Erythroblast (primary cell): ENCODE data around the gene KRT25.
A peak's percentile ranks its signal among the peaks of the same experiment; 100 is the strongest.

Source experiments
- DNase-seq, 2 experiments: peaks; one replicate each; lab custom pipeline; 2025; lab: John Stamatoyannopoulos, UW
- GATA1 ChIP-seq: IDR thresholded peaks from 2 replicates; pipeline ENCODE4 v1.6.1; 2011; ENCODE audit warnings: low read depth, mild to moderate bottlenecking, control low read depth, low read length, moderate library complexity
- POLR2A ChIP-seq: IDR thresholded peaks from 2 replicates; pipeline ENCODE4 v1.6.1; 2011; ENCODE audit warnings: mild to moderate bottlenecking, low read length

The KRT25 gene, protein sequence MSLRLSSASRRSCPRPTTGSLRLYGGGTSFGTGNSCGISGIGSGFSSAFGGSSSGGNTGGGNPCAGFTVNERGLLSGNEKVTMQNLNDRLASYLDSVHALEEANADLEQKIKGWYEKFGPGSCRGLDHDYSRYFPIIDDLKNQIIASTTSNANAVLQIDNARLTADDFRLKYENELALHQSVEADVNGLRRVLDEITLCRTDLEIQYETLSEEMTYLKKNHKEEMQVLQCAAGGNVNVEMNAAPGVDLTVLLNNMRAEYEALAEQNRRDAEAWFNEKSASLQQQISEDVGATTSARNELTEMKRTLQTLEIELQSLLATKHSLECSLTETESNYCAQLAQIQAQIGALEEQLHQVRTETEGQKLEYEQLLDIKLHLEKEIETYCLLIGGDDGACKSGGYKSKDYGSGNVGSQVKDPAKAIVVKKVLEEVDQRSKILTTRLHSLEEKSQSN

DNA sequence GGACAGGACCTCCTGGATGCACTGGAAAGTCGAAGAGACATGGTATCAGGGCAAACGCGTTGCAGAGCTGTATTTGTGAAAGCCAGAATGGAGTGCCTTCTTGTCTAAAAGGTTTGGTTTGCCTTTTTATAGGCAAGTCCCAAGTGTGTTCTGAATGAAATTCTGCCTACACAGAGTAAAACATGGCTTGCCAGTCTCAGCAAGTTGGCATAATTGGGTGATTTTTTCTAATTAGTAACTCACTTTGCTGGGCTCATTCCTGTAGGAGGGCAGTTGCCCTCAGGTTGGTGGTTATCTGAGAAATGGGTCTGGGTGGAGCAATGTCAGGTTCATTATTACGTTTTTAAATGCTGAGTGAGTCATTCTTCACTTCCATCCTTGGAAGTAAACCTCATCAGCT lies at the start of gene KRT25:
Gene KRT25, minus strand, starts transcription at position 101 of the 400 bp plus-strand sequence. Its CDS starts 60 bp downstream, at position 41.
- DNase-seq = no peak
- no peak for TF ChIP-seq POLR2A
- no peak for TF ChIP-seq GATA1

DNA sequence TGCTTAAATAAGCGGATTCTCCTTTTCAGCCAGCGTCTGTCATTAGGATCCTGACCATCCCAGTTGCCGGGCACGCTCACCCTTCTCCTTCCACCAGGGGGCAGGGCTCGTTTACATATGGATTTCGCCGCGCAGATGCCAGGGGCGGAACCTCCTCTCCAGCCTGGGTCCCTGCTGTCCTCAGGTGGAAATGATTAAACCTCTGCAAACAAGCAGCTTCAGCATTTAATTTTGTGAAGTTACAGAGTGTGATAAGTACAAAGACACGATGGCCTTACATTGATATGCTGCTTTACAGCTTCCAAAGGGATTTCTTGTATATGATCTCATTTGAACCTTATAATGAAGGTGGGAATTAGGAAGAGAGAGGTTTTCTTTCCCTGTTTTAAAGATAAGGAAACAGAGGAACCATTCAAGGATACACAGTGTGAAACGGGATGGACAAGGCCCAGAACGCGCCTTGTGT lies 48.5 kb upstream of the KRT25 start:
- TF ChIP-seq GATA1 (no peak), POLR2A (no peak)

DNA sequence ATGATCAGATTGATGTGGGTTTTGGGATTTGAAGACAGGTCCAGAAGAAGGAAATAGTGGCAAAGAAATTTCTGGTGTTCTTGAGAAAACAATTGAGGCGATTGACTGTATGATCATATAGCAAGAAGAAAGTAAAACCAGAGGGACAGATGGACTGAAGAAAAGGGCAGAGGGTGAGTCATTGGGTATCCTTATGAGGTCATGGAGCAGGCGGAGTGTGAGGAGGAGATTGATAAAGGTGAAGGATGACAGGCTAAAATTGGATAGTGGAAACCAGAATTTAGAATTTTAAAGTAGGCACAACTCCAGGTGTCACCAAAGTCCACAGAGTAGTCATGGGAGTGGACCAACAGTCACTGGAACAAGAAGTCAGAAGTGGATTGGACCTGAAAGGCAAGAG lies 46.0 kb upstream of the KRT25 start:
- no peak for TF ChIP-seq GATA1
- TF ChIP-seq POLR2A = no peak
- no peak for DNase-seq

More for the DNA sequence above, 48.5 kb upstream of the KRT25 start:
- DNase-seq = peak; percentile 70 to 84

DNA sequence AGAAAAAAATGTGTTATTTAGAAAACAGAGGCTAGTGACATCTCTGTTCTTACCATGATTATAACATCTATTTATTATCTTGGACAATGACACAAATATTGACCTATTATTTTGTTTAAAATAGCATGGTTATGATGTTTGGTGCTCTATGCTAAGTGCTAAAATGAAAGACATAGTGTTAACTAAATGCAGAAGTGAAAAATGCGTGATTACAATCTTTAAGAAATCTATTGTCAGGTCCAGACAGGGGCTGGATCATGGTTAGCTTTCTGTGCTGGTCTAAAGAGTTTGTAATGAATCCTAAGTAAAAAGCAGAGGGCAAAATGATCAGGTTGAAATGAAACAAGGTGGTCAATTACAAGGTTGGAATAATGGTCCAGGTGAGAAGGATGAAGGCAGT lies 45.2 kb upstream of the KRT25 start:
- TF ChIP-seq POLR2A = no peak
- TF ChIP-seq GATA1 = no peak
- no peak for DNase-seq

DNA sequence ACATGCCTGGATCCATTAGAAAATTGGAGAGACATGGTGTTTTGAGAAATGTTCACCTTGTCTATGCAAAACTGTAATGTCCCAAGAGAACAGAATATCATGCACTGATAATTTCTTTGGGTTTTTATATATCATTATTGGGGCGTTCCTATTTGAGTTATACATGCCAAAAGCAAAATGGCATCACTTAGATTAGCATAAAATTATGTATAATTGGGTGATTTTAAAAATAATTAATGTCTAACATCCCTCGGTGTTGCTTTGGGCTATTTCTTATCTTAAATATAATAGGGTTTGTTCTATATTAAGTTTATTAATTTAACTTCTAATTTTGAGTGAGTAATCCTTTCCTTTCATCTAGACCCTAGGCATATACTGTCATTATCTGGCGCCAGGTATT lies 44.7 kb upstream of the KRT25 start, which contains the start of gene KRT28:
Gene KRT28, minus strand, starts transcription at position 101 of the 400 bp plus-strand sequence. Its CDS starts 66 bp downstream, at position 35.
- DNase-seq = no peak
- TF ChIP-seq POLR2A (no peak), GATA1 (no peak)

DNA sequence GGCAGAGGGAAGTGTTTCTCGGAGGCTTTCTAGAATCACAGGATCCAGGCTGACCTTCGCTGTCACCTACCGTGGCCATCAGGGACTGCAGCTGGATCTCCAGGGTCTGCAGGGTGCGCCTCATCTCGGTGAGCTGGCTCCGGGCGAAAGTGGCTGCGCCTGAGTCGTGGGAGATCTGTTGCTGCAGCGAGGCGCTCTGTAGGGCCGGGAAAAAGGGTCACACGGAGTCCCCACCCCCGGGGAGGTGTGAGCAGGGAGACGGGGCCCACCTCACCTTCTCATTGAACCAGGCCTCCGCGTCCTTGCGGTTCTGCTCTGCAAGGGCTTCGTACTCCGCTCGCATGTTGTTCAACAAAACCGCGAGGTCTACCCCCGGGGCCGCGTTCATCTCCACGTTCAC lies 41.7 kb upstream of the KRT25 start:
- DNase-seq = no peak
- TF ChIP-seq GATA1 = no peak
- TF ChIP-seq POLR2A = no peak

DNA sequence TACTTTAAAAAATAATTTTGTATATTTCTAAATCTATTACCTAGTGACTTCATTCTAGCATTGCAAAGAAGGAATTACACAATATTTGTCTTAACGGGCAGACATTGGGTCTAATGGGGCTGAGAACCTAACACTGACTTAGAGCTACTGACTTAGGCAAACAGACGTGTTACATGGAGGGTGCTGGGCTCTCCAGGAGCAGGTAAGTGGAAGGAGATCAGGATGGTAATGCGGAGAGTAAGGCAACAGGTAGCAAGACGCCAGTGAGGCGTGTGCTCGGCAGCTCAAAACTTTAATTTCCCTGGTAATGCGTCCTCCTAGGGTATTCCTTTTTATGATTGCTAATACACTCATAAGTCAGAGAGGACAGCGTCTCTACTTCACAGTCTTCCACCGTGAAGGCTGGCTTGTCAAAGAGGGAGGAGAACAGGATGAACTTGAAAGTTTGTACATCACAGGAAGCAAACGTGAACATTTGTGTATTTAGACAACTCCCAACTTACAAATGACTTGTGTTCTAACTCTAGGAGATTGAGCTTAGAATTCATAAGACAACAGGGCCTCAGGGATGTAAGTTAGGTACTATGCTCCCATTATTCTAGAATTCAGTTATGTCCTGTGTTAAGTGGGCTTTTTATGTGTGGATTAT lies 40.0 kb upstream of the KRT25 start:
- TF ChIP-seq POLR2A (no peak), GATA1 (no peak)
- DNase-seq = no peak

DNA sequence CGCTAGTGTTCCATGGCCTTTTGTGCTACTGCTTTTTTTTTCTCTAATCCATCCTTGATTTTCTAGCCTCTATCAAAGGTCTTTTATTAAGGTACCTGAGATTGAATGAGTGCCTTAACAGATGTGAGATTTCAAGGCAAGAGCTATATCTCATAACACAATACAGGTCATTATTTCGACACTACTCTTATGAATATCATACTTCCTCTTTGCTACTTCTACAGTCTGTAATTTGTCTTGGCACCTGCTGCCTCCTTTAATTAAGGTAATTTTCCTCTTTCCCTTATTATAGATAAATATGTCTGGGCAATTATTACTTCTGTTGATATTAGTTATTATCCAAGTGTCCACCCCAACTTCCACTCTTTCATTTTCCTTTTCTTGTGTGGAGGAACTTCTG lies 39.3 kb upstream of the KRT25 start:
- TF ChIP-seq POLR2A = no peak
- no peak for TF ChIP-seq GATA1
- no peak for DNase-seq

DNA sequence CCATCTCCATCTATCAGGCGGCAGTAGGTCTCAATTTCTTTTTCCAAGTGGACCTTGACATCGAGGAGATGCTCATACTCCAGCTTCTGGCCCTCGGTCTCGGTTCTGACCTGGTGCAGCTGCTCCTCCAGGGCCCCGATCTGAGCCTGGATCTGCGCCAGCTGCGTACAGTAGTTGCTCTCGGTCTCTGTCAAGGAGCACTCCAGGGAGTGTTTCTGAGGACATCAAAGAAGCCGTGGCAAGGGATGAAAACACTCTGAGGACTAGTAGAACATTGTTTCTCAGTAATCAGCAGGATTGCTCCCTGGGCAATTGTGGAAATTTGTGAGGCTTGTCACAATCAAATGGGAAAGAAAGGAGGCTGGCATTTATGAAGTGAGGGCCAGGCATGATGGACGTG lies 38.7 kb upstream of the KRT25 start:
- no peak for TF ChIP-seq GATA1
- DNase-seq = no peak

DNA sequence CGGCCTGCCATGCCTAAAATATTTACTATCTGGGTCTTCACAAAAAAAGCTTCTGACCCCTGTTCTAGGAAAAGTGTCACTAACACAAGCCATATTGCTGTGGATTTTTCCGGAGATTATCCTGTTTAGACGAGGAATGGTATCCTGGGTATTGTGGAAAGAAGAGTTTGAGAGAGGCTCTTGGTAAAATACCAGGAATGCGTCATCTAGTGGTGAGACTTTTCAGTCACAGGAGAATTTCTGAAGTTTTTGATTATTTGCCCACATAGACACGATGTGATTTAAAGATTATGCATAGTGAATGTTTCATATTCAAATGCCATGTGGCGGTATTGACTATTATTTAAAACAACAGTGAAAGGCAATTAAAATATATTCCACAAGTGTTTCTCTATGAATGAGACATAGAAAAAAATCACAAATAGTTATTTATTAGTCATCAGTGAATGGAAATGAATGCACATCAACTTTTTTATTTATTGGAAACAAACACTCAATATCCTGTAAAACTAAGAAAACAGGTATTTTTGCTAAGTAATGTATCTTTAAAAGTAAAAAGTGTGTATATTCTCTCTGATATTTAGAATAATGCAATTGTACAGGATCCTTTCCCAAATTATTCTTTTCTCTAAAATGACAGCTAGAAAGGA lies 36.8 kb upstream of the KRT25 start:
- TF ChIP-seq GATA1 (no peak), POLR2A (no peak)
- DNase-seq = peak in 1 of 2 experiments; percentile 27

DNA sequence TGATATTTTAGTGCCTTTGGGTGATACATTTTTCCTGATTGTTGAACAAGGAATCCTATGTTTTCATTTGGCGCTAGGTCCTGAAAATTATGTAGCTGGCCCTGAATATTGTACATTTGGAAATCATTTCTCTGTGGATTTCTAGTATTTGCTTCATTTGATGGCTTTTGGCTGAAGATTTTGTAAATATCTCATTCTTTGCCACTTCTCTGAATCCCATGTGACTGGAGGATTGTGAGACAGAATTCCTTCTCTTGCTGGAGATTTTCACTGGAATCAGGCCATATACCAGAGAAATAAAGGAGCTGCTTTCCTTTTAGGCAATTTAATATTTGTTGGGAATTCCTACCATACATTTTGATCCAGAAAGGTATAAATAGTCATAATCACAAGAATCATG lies 36.0 kb upstream of the KRT25 start:
- no peak for TF ChIP-seq POLR2A
- TF ChIP-seq GATA1 = no peak
- DNase-seq = no peak

DNA sequence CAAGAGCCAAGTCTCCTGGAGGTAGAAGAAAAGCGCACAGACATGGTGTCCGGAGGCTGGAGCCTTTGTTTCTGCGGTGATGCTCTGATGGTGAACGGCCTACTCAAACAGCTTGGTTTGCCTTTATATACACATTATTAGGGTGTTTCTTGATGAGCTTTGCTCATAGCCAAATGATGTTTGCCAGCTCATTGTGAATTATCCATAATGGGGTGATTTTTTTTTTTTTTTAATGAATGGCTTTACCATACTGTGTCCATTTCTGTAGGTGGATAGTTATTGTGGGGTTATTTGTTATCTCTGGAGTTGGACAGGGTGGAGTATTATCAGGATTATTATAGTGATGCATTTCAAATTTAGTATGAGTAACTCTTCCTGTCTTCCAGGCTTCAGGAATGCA lies 27.3 kb upstream of the KRT25 start, which contains the start of gene KRT27:
Gene KRT27, minus strand, starts transcription at position 101 of the 400 bp plus-strand sequence. Its CDS starts 57 bp downstream, at position 44.
- no peak for DNase-seq
- TF ChIP-seq POLR2A (no peak), GATA1 (no peak)

DNA sequence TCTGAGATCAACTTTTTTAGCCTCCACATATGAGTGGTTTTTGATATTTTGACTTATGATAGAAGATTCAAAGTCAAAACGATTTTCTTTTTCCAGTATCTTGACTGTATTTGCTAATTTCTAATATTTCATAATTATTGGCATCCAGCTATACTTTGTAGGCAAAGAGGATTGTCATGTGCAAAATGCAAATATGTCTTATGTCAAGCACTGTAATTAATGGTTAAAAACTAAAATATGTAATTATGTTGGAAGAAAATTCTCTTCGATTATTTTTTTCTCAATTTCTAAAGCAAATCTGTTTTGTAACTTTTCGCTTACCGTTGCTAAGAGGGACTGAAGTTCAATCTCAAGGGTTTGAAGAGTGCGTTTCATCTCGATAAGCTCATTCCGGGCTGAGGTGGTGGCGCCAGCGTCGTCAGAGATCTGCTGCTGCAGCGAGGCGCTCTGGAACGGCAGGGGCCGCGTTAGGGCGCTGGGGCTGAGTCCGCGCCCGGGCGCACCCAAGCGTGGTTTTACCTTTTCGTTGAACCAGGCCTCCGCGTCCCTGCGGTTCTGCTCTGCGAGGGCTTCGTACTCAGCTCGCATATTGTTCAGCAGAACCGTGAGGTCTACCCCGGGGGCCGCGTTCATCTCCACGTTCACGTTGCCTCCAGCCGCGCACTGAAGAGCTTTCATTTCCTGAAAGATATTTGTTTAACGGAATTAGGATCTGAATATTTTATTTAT lies 24.2 kb upstream of the KRT25 start:
- TF ChIP-seq GATA1 (no peak), POLR2A (no peak)
- DNase-seq = no peak
